Fibroblast of lung (primary cell): ENCODE data around the gene FBXO34. TPM values are rescaled to one million over a fixed set of nuclear protein-coding genes. Genes with fewer than 3 reads are reported as not detected.

Experiments used
- DNase-seq, 2 donors: peaks; one replicate each; pipeline versions ENCODE4 v3.0.0 to v3.0.0-alpha.2; 2010; ENCODE audit warnings: low read depth in 2 of 2
- H2AFZ ChIP-seq: 2 replicates; pipeline ENCODE4 v1.5.1; 2012; ENCODE audit warnings: low read length, control low read depth, inconsistent platforms
- H3K27ac ChIP-seq: 2 replicates; pipeline ENCODE4 v1.5.1; 2011; ENCODE audit warnings: low read length, control low read depth; ENCODE audit not compliant: insufficient read depth
- H3K27me3 ChIP-seq: 2 replicates; pipeline ENCODE4 v1.5.1; 2011; ENCODE audit warnings: mild to moderate bottlenecking, low read length; ENCODE audit not compliant: control insufficient read depth, insufficient read depth
- H3K36me3 ChIP-seq: 2 replicates; pipeline ENCODE4 v1.5.1; 2011; ENCODE audit warnings: low read length; ENCODE audit not compliant: control insufficient read depth, insufficient read depth
- H3K4me1 ChIP-seq: 2 replicates; pipeline ENCODE4 v1.5.1; 2011; ENCODE audit warnings: low read length; ENCODE audit not compliant: control insufficient read depth, insufficient read depth; ENCODE audit errors: extremely low read depth
- H3K4me2 ChIP-seq: 2 replicates; pipeline ENCODE4 v1.5.1; 2011; ENCODE audit warnings: low read length, control low read depth; ENCODE audit not compliant: insufficient read depth; ENCODE audit errors: extremely low read depth
- H3K4me3 ChIP-seq, 4 experiments: fragments of 200-600 bp in 1 of 4; sonication (generic) in 1 of 4; replicated peaks in 1 of 4; 2 replicates each; pipeline ENCODE4 v1.5.1; 2011 to 2016; ENCODE audit warnings: low read length in 4 of 4, low read depth in 3 of 4, mild to moderate bottlenecking in 3 of 4, control low read depth in 2 of 4, inconsistent platforms in 1 of 4, mixed read lengths in 1 of 4; ENCODE audit not compliant: insufficient read depth in 1 of 4; ENCODE audit errors: control extremely low read depth in 1 of 4
- H3K79me2 ChIP-seq: 2 replicates; pipeline ENCODE4 v1.5.1; 2012; ENCODE audit warnings: mild to moderate bottlenecking, low read length, inconsistent platforms; ENCODE audit not compliant: control insufficient read depth, insufficient read depth
- H3K9ac ChIP-seq: 2 replicates; pipeline ENCODE4 v1.5.1; 2011; ENCODE audit warnings: mild to moderate bottlenecking, low read length, control low read depth; ENCODE audit not compliant: insufficient read depth
- H3K9me3 ChIP-seq: 2 replicates; pipeline ENCODE4 v1.5.1; 2012; ENCODE audit warnings: low read depth, low read length; ENCODE audit not compliant: control insufficient read depth, insufficient read depth
- H4K20me1 ChIP-seq: 2 replicates; pipeline ENCODE4 v1.5.1; 2011; ENCODE audit warnings: low read length; ENCODE audit not compliant: control insufficient read depth, insufficient read depth; ENCODE audit errors: extremely low read depth
- EZH2 ChIP-seq: IDR thresholded peaks from 2 replicates; pipeline ENCODE4 v1.5.1; 2012; ENCODE audit warnings: low read length, control low read depth, mild to moderate bottlenecking; ENCODE audit errors: missing control alignments
- polyA plus RNA-seq, 2 donors: library from polyadenylated mRNA; depleted of rRNA in 1 of 2; stranded (reverse) in 1 of 2; unstranded in 1 of 2; fragments of >200 nt; gene quantifications; 2 replicates each; pipeline ENCODE4 v1.2.1, GENCODE V29; 2011 to 2012; ENCODE audit warnings: missing spikeins in 1 of 2
- total RNA-seq: library from RNA; depleted of rRNA; stranded (reverse); fragments of >200 nt; gene quantifications from 2 replicates; pipeline ENCODE4 v1.2.1, GENCODE V29; 2014
- TF ChIP-seq, protein P1 (sequence below), 2 donors: IDR thresholded peaks in 1 of 2; conservative IDR thresholded peaks in 1 of 2; 1 replicate in 1 of 2; 2 replicates in 1 of 2; pipeline ENCODE4 v1.5.1; 2011 to 2012; ENCODE audit warnings: low read length in 2 of 2, control low read depth in 1 of 2, inconsistent platforms in 1 of 2, low read depth in 1 of 2, mild to moderate bottlenecking in 1 of 2

FBXO34 gene
- total and polyA plus RNA-seq, 2 donors (not counting 1 experiment from before 2014, with no cell fraction given), result 20.8 to 29.1 TPM

DNA sequence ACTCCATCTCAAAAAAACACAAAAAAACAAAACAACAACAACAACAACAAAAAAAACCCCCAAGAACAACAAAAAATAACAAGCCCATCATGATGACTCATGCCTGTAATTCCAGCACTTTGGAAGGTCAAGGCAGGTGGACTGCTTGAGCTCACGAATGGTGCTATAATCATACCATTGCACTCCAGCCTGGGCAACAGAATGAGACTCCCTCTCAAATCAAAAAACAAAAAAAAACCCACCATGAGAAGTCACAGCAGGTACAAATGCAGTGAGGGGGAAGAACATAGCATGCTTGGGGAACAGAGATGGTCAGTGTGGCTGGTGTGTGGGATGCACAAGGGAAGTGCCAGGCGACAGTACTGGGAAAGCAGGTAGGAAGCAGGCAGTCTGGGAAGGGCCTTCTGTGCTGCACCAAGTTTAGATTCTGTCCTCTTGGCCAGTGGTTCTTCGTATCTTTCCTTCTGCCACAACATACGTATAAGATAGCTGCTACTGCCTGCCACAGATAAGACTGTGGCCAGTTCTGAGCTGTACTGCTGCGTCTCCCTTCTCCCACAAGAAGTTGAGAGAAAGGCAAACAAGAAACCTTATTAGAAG, 112.4 kb downstream of the FBXO34 start:
- no peak overlapping the region for H3K27ac ChIP-seq
- no peak overlapping the region for H2AFZ ChIP-seq
- H3K4me2 ChIP-seq, result no peak overlapping the region
- peaks cover 5% of the 10 kb centered on the region for H3K36me3 ChIP-seq
- H3K4me1 ChIP-seq, result peaks cover under 1% of the 10 kb centered on the region
- no peaks in the 10 kb centered on the region for H3K27me3 ChIP-seq
- DNase-seq, result peak in 1 of 2 donors; percentile 68
- H4K20me1 ChIP-seq, result no peaks in the 10 kb centered on the region
- no peak overlapping the region for H3K9ac ChIP-seq
- H3K9me3 ChIP-seq, result no peaks in the 10 kb centered on the region
- no peak overlapping the region for H3K4me3 ChIP-seq
- no peak for TF ChIP-seq EZH2
- TF ChIP-seq, protein P1, sequence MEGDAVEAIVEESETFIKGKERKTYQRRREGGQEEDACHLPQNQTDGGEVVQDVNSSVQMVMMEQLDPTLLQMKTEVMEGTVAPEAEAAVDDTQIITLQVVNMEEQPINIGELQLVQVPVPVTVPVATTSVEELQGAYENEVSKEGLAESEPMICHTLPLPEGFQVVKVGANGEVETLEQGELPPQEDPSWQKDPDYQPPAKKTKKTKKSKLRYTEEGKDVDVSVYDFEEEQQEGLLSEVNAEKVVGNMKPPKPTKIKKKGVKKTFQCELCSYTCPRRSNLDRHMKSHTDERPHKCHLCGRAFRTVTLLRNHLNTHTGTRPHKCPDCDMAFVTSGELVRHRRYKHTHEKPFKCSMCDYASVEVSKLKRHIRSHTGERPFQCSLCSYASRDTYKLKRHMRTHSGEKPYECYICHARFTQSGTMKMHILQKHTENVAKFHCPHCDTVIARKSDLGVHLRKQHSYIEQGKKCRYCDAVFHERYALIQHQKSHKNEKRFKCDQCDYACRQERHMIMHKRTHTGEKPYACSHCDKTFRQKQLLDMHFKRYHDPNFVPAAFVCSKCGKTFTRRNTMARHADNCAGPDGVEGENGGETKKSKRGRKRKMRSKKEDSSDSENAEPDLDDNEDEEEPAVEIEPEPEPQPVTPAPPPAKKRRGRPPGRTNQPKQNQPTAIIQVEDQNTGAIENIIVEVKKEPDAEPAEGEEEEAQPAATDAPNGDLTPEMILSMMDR (conservative IDR thresholded peaks at IDR 0.05 in 1 of 2, IDR thresholded peaks at IDR 0.05 in 1 of 2; ENCODE audit: low read depth in 1 of 2, low read length in 2 of 2), result no peak
- H3K79me2 ChIP-seq, result no peaks in the 10 kb centered on the region

DNA sequence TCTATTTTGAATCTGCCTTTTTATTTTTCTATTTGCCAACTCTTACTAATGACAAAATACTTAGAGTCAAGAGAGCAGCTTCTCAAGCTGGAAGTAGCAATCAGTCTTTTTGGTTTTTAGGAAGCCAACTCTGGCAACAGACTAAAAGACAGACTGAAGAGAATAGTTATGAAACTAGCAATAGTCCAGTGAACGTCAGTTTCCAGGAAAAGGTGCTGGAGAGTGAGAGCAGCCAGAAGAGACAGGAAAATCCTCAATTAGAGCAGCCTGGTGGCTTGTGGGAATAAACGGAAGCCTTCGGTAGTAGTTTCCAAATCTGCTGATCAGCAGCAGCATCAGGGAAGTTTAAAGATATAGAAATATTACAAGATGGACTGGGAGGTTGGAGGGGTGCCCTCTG, 113.3 kb downstream of the FBXO34 start:
- no peaks in the 10 kb centered on the region for H3K79me2 ChIP-seq
- H3K4me3 ChIP-seq, result no peak overlapping the region
- no peaks in the 10 kb centered on the region for H3K27me3 ChIP-seq
- H3K9me3 ChIP-seq, result no peaks in the 10 kb centered on the region
- no peaks in the 10 kb centered on the region for H4K20me1 ChIP-seq
- H3K36me3 ChIP-seq, result peaks cover 5% of the 10 kb centered on the region
- H3K4me1 ChIP-seq, result peaks cover 6% of the 10 kb centered on the region
- TF ChIP-seq EZH2, result no peak
- TF ChIP-seq, protein P1 (conservative IDR thresholded peaks at IDR 0.05 in 1 of 2, IDR thresholded peaks at IDR 0.05 in 1 of 2; ENCODE audit: low read depth in 1 of 2, low read length in 2 of 2), result no peak
- DNase-seq, result no peak
- H3K27ac ChIP-seq, result no peak overlapping the region
- no peak overlapping the region for H3K4me2 ChIP-seq
- H2AFZ ChIP-seq, result no peak overlapping the region
- no peak overlapping the region for H3K9ac ChIP-seq

DNA sequence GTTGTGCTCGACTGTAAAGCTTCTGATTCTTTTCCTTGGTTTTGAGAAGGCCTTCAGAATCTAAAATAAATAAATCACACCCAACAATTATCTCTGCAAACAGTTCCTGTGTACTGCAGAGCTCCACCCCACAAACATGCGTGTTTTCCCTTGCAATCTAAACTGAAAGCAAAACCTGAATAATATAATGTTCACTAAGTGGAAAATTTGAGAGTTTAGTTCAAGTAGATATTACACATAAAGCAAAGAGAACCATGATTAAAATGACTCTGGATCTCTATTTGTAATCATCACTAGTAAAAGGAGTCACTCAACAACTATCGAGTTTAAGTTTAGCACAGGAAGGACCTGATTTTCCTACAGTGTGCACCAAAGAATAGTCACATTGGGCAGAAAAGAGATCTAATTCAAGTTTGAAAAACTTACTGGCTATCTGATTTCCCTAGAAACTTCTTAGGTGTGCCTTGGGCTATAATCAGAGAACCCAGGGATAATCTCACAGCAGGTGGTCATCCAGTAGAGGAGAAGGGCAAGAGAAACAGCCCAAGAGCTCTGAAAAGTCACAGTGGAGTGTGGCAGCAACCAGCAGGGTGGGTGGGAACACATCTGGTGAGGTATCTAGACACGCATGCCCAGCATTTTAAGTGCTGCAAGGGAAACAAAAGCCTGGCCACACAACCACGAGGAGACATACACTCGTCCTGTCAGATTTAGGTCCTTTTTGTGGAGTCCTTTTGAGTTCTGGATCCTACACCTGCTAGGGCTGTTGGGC, 115.0 kb downstream of the FBXO34 start:
- Histone ChIP-seq H3K27ac (no peak overlapping the region), H3K4me3 (no peak overlapping the region), H2AFZ (no peak overlapping the region), H4K20me1 (no peaks in the 10 kb centered on the region), H3K79me2 (no peaks in the 10 kb centered on the region), H3K9ac (no peak overlapping the region), H3K4me1 (peaks cover 6% of the 10 kb centered on the region), H3K36me3 (peaks cover 2% of the 10 kb centered on the region), H3K4me2 (no peak overlapping the region), H3K27me3 (no peaks in the 10 kb centered on the region), H3K9me3 (no peaks in the 10 kb centered on the region)
- no peak for TF ChIP-seq EZH2
- TF ChIP-seq, protein P1 (conservative IDR thresholded peaks at IDR 0.05 in 1 of 2, IDR thresholded peaks at IDR 0.05 in 1 of 2; ENCODE audit: low read depth in 1 of 2, low read length in 2 of 2), result no peak
- no peak for DNase-seq
